IPS-11a (cell line): ENCODE data around the gene TRAPPC3.

Source experiments
- H3K4me3 ChIP-seq: one replicate; pipeline ENCODE4 v1.5.1; 2013; ENCODE audit warnings: low read depth, low read length, control low read depth

Gene TRAPPC3

DNA sequence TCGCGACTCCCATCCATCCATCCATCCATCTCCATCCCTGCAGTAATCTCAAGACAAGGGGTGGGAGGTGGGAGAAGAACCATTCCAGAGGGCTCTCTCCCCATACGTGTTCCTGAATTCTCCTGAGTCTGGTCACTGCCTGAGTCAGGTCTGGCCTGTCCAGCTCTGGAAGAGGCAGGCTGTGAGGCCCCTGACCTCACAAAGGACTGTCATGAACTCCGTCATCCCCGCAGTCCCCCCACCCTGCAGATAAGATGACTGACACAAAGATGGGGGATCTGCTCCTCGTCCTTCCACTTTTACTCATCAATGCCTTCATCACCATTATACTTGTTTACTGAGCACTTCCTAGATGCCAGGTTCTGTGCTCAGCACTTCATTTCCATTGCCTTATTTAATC is 5.0 kb upstream of the TRAPPC3 start:
- no peak overlapping the region for H3K4me3 ChIP-seq

DNA sequence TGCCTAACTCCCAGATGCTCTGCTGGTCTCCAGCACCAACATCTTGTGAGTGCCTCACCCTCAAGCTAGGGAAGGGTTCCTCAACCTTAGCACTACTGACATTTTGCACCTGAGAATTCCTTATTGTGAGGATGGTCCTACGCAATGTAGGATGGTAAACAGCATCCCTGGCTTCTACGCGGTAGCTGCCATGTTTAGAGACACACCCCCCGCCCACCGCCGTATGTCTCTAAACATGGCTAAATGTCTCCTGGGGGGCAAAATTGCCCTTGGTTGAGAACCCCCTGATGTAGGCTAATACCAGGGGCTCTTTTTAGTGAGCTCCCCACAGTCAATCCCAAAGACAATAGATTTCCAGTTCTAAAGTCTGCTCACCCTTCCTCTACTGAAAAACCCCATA is 4.2 kb upstream of the TRAPPC3 start:
- H3K4me3 ChIP-seq, result no peak overlapping the region

DNA sequence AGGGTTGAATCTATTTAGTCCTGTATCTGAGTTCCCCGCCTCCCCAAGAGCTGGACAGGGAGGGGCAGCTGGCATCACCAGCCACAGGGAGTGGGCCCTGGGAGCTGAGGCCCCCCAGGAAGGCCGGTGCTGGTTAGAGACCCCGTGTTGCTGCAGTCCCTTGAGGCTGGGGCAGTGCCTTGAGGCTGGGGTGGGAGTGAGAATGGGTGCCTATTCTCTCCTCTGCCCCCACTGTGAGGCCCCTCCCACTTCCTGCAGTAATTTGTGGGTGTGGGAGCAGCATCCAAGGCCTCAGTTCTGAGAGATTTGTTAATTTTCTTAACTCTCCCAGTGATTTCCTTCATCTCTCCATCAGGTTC is 2.5 kb upstream of the TRAPPC3 start:
- H3K4me3 ChIP-seq, result no peak overlapping the region

DNA sequence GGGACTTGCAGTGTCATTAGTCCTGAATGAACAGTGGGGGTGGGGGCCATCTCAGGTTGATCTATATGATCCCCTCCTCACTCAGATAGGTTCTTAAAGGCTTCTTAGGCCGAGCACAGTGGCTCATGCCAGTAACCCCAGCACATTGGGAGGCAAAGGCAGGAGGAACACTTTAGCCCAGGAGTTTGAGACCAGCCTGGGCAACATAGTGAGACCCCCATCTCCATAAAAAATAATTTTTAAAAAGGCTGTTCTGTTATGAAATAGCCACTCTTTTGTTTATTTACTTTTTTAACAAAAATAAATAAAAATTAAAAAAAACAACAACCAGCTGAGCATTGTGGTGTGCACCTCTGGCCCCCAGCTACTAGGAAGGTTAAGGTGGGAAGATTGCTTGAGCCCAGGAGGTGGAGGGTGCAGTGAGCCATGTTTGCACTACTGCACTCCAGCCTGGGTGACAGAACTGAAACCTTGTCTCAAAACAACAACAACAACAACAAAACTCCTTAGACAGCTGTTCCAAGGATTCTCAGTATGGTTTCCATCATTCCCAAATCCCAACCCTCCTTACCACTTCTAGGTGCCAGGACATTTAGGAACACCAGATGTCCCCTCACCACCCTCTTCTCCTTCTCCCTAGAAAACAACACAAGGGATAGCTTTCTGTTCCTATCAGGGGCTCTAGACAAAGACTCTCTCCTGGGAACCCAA is 2.0 kb upstream of the TRAPPC3 start:
- H3K4me3 ChIP-seq, result no peak overlapping the region

DNA sequence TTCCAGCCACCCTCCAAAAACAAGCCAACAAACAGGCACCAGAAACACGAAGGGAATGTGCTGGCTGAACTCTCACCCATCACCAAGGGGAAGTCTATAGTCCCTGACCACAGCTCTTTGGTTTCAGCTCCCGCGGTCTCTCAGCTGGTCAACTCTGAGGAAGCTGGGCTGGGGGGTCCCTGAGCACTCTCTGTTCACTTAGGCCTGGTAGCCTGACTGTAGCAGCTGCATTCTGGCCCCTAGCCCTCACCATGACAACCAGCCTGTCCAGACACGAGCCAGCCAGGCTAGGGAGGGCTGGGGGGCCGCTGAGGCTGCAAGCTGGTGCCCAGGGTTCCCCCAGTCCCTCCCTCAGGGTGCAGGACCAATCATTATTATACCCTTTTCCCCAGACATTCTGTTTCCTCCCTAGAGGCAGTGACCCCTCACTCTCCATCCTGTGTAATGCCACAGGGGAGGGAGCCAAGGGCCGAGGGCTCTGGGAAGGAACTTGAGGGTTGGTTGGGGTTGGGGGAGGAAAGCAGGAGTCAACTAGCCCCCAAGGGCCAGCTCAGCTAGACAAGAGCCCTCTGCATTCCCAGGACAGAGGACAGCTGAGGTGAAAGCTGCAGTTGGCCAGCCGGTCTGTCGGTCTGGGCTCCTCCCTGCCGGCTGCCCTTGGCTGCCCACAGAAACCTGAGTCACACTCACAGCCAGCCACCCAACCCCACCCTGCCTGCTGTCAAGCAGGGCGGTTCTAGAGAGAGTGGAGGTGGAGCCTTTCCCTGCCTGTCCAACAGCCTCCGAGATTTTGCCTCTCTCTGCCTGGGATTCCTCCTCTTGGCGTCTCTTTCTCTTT is 1.2 kb upstream of the TRAPPC3 start:
- H3K4me3 ChIP-seq, result no peak overlapping the region

DNA sequence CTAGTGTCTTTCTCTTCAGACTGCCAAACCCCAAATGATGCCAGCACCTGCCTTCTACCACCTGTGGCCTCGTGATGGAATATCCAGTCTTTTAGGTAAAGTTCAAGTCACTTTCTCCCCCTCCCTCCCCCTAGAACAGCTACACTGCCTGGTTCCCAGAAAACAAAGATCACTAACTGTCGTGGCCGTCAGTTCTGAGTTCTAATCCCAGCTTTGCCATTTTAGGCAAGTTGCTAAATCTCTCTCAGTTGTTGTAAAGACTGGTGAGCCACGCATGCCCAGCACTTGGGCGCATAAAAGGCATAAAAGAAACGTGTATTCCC is 648 bp upstream of the TRAPPC3 start:
- peak overlapping the region; percentile 33 for H3K4me3 ChIP-seq

DNA sequence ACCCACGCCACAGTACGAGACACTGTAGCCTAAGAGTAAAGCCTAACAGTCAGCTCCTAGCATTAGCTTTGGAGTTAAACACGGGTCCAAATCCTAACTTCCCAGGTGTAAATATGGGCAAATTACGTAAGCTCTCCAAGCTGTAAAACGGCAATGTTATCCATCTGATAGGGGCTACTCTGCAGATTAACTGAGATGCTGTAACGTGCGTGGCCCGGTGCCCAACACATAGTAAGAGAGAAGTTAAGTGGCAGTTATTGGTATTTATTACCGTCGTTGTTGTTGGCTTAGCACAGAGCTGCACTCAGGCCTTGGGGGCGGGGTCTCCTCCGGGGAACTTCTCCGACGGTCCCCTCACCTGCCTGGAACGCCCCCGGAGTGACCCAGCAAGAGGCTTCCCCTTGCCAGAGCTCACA is 457 bp downstream of the TRAPPC3 start:
- peak overlapping the region; percentile 79 for H3K4me3 ChIP-seq

DNA sequence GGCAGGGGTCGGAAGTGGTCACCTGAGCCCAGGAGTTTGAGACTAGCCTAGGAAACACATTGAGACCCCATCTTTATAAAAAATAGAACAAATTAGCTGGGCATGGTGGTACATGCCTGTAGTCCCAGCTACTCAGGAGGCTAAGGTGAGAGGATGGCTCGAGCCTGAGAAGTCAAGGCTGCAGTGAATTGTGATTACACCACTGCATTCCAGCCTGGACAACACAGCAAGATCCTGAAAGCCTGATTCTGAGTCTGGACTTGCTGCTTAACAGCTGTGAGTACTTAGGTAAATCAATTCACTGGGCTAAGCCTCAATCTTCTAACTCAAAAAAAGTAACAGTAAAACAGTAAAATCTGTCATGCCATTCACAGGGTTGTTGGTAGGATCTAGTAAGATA is 4.9 kb downstream of the TRAPPC3 start:
- no peak overlapping the region for H3K4me3 ChIP-seq

DNA sequence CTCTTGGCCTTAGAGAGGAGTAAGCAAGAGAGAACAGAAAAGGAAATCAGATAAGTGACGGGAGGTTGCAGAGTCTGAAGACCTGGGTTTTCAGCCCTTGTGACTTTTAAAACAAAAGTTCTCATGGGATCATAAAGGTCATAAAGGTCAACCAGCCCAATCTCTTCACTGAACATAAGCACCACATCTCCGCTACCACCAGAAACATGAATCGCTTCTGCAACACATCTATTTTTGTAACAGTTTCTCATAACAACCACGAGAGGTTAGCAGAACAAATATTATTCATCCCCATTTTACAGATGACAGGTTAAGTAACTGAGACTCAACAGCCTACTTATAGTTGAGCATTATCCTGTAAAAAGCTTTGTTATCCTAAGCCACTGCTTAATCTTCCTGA is 5.9 kb downstream of the TRAPPC3 start:
- no peak overlapping the region for H3K4me3 ChIP-seq

DNA sequence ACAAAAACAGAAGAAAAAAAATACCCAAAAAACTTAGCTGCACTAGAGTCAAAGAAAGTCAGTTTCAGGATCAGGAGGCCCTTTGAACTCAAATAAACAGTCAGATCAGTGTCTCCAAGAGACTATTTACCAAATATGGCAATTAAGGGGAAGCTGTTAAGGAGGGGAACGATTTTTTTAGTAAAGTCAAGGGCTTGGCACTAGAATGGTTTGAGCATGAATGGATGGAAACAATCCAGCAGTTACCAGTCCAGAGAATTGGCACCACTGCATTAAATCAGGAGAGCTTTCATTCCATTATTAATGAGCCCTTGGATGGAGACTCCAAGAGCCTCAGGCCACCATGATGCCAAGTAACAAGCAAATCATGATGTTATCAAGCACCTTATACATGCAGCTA is 7.2 kb downstream of the TRAPPC3 start:
- no peak overlapping the region for H3K4me3 ChIP-seq

DNA sequence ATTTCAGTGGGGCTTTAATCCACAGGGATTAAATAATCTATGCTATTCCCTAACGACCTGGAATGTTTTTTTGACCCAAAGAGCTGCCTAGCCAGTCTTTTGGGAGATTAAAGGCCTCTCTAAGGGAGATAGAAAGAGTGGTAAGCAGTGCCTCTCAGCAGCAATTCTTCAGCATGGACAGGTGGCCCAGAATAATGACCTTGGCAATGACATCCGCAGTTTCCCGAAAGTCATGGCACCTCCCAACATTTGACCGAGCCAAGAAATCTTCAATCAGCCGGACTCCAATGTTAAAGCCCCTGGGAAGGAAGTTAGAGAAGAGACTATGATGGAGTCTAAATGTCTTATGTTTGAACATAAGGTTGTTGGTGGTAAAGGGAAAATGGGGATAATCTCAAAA is 9.8 kb downstream of the TRAPPC3 start:
- H3K4me3 ChIP-seq, result no peak overlapping the region

DNA sequence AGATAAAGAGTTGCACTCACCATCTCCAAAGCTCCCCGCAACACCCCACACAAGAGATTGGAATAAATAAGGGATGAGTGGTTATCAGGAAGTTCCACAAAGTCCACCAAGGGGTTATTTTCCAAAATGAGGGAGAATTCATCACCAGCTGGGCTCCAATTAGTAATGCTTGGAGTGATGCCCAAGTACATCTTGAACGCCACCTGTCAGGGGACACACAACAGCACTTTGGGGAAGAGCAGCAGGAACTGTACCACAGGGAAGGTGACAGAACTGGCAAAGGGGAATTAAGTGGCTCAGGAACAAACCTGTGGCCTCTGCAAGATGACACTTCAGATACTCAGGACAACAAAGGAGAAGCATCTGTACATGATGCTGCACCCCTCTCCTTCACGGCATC is 11.5 kb downstream of the TRAPPC3 start:
- no peak overlapping the region for H3K4me3 ChIP-seq

DNA sequence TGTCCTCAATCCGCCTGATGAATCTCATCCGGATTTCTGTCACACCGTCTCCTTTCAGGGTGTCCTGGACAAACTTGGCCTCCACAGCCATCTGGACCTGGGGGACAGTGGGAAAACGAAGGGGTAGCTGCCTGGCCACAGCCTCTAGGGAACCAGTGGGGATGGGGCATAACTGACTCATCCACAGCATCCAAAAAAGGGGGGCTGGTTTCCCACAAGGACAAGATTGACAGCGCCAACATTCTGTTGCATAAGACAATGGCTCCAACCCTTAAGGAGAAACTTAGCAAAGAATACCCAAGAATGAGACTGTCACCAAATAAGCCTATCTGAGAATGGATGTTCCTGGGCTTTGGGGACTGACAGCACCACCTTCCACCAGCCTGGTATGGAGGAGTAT is 12.1 kb downstream of the TRAPPC3 start:
- no peak overlapping the region for H3K4me3 ChIP-seq

DNA sequence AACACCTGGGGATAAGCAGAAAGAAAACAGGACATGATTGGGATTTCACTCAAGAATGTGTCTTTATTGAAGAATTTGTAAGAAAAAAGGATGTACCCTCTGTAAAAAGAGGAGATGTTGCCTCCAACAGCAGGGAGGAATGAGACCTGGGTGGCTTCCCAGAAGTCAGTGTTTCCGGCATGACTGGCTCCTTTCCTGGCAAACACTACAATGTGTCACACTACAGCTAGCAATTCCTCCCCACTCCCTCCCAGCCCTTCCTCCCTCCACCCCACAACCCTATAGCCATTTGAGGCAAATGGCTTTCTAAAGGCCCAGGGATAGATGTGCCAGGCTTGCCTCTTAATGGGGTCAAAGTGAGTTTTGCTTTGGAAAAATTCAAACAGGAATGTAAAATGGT is 12.8 kb downstream of the TRAPPC3 start:
- H3K4me3 ChIP-seq, result no peak overlapping the region

DNA sequence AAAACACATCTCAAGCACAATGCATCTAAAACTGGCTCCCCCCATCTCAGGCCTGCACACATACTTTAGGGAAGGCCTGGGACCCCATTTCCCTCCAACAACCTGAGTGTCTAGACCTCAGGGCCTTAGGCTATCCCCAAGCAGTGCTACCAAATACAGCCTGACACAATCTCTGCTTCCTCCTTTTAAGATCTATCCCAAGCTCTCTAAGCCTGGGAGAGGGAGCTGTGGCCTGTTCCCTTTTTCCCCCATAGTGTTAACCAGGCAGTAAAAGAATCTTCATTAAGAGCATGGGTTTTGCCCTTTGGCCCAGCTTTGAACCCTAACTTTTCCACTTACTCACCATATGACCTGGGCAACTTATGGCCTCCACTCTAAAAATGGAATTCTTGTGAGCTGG is 13.5 kb downstream of the TRAPPC3 start:
- no peak overlapping the region for H3K4me3 ChIP-seq

DNA sequence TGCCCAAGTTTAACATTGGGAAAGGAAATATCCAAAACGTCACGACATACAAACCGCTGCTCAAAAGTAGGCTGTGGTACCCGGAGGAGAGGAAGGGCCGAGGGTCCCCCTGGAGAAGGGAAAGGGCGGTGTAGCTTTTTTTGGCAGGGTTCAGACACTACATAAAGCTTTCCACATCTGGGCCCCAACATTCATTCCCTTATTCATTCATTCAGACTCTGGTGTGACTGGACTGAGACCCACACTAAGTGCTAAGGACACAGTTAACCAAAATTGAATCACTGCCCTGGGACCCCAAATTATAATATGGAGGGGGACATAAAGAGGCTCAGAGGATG is 14.0 kb downstream of the TRAPPC3 start:
- no peak overlapping the region for H3K4me3 ChIP-seq

DNA sequence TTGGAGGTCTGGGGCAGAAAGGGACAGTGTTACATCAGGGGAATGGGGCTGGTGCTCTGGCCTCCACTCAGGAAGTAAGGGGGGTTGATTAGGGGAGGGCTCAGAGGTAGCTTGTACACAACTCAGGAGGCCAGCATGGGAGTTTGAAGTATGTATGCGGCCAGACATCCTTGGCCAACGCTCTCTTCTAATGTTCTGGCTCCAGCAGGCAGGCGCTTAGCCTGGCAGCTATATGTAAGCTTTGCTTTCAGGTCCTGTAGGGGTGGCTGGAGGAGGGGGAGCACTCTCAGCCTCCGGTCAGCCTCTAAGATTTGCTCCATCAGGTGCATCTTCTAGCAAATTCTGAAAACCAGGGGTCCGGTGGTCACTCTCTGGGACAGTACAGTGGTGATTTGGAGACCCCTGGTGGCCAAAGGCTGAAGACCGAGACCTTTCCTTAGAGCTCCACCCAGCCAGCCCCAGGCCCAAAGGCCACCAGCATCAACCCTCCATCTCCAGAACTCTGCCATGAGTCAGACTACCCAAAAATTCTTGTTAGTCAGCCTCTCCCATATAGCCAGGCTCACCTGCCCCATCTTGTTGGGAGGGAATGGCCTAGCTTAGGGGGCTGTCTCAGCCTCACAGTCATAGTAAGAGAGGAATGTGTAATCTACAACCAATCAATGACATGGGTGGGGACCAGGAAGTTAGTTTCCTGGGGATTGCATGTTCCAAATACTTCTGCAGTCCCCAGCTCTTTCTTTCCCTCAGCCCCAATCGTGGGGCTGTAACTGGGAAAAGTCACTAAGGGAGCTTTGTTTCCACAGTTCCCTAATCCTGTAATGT is 14.6 kb downstream of the TRAPPC3 start:
- no peak overlapping the region for H3K4me3 ChIP-seq

DNA sequence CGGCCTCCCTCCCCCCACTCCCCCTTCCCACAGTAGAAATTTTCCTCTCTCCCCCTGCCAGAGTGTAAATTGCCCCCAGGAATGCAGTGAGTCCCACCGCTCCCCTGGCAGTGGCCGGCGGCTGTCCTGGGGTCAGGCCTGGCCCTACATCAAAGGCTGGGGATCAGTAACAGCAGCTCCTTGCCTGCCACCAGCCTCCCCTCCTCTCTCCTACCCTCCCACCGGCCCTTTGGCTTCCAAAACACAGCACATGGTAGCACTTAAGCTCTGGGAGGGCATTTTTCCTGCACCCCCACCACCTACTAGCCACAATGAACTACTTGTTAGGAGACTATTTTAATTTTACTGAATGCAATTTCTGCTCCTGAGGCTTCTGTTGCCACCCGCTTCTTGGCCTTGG is 15.3 kb downstream of the TRAPPC3 start:
- H3K4me3 ChIP-seq, result no peak overlapping the region

DNA sequence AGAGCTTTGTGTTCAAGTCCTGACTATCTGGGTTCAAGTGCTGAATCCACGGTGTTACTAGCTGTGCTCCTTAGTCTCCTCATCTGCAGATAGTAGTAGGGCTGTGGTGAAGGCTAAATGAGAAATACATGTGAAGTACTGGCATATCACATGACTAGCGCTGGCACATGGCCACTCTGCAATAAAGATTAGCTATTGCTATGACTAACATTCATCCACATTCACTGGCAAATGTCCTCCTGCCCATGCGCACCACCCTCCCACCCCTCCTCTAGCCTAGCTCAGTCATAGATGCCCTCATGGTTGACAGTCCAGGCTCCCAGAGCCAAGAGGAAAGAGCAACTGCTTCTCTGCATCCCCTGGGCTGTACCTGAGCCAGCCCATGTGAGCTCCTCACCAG is 15.8 kb downstream of the TRAPPC3 start:
- H3K4me3 ChIP-seq, result no peak overlapping the region

DNA sequence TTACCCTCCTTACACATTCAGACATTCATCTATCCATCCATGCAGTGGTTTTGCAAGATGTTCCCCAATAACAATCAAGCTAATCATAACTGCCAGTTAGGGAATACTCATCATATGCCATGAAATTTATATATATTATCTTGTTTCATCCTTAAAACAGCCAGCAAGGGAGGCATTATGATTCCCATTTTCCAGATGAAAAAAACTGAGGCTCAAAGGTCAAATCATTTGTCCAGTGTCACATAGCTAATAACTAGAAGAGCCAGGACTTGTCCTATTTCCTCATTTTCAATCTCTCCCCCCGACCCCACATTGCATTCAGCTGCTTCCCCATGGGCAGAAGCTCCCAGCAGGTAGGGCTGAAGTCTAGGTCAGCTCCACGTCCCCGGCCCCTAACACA is 17.3 kb downstream of the TRAPPC3 start:
- no peak overlapping the region for H3K4me3 ChIP-seq

DNA sequence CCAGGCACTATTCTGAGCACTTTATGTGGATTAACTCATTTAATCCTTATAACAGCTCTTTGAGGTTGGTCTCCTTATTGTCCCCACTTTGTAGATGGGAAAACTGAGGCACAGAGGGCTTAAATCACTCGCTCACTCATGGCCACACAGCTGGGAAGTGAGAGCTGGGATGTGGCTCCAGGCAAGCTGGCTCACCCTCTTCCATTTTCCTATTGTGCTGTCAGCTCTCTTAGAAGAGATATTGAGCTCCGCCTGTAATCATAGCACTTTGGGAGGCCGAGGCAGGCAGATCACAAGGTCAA is 20.4 kb downstream of the TRAPPC3 start:
- no peak overlapping the region for H3K4me3 ChIP-seq
